Measurements from ENCODE around the gene MFAP5. TPM values are rescaled to one million over a fixed set of nuclear protein-coding genes. Genes with fewer than 3 reads are reported as not detected.

The MFAP5 gene
- total RNA-seq, 2 experiments from 2014 or later: not detected

DNA sequence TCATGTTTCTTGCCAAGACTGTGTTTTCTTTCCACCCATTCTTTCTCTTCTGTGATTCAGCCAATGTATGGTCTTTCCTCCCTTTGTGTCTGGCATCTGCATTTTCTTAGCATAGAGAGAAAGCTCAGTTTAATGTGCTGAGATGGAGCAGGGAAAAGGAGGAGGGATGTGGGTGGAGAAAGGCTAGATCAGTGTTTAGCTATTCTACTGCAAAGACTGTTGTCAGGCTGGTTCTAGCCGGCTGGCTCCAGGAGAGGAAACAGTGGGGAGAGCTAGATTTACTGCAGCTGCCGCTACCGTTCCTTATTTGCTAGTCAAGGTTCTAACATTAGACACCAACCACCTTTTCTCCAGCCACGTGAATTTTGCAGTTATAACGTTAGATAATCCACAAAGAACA is 29.9 kb upstream of the MFAP5 start:
- H3K27me3 Mint-ChIP-seq (ENCODE audit: low read depth): no peaks in the 10 kb centered on the region
- H3K36me3 Mint-ChIP-seq (ENCODE audit: low read depth): no peaks in the 10 kb centered on the region
- intact Hi-C loops (cut with micrococcal nuclease): no loop called here
- no peak overlapping the region for H3K27ac Mint-ChIP-seq
- CTCF ChIA-PET: interaction anchor here (1.0 to 1.1 kb wide), 3 partner anchors 11 to 346 kb away, joined by 3 to 5 read pairs (median 3); no protein-coding TSS in a partner anchor
- DNase-seq: peak; percentile 30
- no peak overlapping the region for H3K4me3 Mint-ChIP-seq
- H3K4me1 Mint-ChIP-seq (ENCODE audit: low read depth): peaks cover 12% of the 10 kb centered on the region
- no peaks in the 10 kb centered on the region for H3K9me3 Mint-ChIP-seq

DNA sequence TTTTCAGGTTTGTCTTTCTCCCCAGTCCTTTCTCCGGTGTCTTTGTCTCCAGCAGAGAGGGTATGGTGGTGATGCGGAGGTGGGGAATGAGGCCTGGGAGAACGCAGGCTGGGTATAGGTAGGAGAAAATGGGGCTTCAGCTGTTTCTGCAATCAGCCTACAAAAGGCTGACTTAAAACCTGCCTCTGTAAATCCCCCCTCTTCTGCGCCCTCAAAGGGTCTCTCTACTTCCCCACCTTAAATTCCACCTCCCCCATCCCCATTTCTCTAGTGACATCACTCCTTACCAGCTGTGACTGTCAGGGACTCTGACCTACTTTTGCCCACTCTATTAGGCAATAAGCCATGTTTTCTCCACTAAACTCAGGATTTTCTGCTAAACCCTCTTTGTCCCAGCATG is 27.1 kb upstream of the MFAP5 start:
- Mint-ChIP-seq H3K9me3 (no peaks in the 10 kb centered on the region), H3K27ac (no peak overlapping the region), H3K4me3 (no peak overlapping the region), H3K4me1 (ENCODE audit: low read depth) (peaks cover 9% of the 10 kb centered on the region), H3K27me3 (ENCODE audit: low read depth) (no peaks in the 10 kb centered on the region), H3K36me3 (ENCODE audit: low read depth) (no peaks in the 10 kb centered on the region)
- intact Hi-C loops (cut with micrococcal nuclease): no loop called here
- CTCF ChIA-PET: no interaction called here
- DNase-seq: no peak

DNA sequence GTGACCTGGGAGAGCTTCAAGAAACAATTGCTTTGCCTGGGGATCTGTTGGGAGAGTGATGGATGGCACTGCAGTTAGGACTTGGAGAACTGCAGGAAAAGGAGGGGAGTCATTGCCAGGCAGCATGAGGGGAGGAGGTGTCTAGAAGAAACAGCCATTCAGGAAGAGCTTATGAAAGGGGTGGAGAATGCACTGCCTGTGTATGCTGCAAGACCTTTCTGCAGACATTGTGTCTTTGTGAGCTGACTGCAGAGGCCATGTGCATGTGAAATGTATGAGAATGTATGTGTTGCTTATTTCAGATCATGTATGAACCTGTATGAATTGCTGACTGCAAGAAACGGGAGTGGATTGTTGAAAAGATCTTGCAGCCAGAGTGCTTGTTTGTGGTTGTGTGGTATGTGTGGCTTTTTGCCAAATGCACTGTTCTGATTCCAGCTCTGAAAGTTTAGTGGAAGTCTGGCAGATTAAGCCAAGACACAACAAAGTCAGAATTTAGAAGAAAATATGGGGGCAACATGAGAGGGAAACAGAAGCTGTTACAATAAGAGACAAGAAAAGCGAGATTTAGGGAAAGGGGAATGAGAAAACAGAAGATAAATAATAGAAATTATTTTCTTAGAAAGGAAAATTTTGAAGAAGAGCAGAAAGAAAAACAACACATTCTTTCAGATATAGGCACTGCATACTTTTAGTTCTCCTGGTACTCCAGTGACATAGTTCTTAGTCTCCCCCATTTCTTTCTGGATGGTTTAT is 25.4 kb upstream of the MFAP5 start:
- Mint-ChIP-seq H3K27ac (no peak overlapping the region), H3K9me3 (no peaks in the 10 kb centered on the region), H3K4me3 (no peak overlapping the region), H3K4me1 (ENCODE audit: low read depth) (peaks cover 6% of the 10 kb centered on the region), H3K36me3 (ENCODE audit: low read depth) (no peaks in the 10 kb centered on the region), H3K27me3 (ENCODE audit: low read depth) (no peaks in the 10 kb centered on the region)
- intact Hi-C loops (cut with micrococcal nuclease): no loop called here
- CTCF ChIA-PET: interaction anchor here (0.6 to 1.5 kb wide), 2 partner anchors 14 to 362 kb away, joined by 4 to 7 read pairs; no protein-coding TSS in a partner anchor
- DNase-seq: no peak

DNA sequence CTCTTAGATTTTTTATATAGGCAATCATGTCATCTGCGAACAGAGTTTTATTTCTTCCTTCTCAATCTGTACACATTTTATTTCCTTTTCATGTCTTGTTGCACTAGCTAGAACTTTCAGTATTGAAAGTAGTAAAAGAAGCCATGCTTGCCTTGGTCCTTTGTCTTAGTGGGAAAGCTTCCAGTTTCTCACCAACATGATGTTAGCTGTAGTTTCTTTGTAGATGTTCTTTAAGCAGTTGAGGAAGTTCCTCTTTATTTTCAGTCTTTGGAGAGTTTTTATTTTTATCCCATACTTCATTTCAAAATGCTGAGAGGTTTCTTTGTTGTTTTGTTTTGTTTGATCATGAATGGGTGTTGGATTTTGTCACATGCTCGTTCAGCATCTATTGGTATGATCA is 22.4 kb upstream of the MFAP5 start:
- intact Hi-C loops (cut with micrococcal nuclease): no loop called here
- Mint-ChIP-seq H3K4me1 (ENCODE audit: low read depth) (peaks cover 4% of the 10 kb centered on the region), H3K36me3 (ENCODE audit: low read depth) (no peaks in the 10 kb centered on the region), H3K27me3 (ENCODE audit: low read depth) (no peaks in the 10 kb centered on the region), H3K4me3 (no peak overlapping the region), H3K27ac (no peak overlapping the region), H3K9me3 (no peaks in the 10 kb centered on the region)
- CTCF ChIA-PET: interaction anchor here (0.6 to 3.0 kb wide), 8 partner anchors 28 to 365 kb away, joined by 3 to 15 read pairs (median 4); no protein-coding TSS in a partner anchor
- DNase-seq: no peak

DNA sequence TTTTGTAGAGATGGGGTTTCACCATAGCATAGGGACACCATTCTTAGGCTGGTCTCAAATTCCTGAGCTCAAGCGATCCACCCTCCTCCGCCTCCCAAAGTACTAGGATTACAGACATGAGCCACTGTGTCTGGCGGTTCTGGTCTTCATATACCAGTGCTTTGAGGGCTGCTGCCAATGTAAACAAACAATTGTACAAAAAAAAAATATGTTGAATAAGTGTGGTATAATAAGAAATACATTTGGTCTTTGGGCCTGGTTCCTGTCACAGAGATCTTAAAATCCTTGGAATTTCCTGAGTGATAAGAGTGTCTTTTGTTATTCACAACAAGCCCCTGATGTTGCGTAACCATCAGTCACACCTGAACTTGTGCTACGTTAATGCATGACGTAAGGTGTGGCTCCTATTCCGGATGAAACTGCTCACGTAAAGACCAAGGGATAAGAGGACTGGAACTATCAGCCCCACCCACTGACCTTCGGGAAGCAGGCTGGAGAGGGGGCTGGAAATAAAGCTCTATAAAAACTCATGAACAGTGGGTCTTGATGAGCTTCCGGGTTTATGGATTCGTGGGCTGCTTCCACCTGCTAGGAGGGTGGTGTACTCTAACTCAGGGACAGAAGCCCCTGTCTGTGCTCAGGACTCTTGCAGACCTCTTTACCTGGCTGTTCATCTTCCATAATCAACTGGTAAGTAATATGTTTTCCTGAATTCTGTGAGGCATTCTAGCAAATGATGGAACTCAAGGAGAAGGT is 18.7 kb upstream of the MFAP5 start:
- CTCF ChIA-PET: interaction anchor here (0.6 to 1.8 kb wide), 21 partner anchors 12 to 477 kb away, joined by 3 to 18 read pairs (median 3); partner anchors contain the start of gene M6PR
- no peak for DNase-seq
- H3K27me3 Mint-ChIP-seq (ENCODE audit: low read depth): no peaks in the 10 kb centered on the region
- no peaks in the 10 kb centered on the region for H3K36me3 Mint-ChIP-seq (ENCODE audit: low read depth)
- H3K4me3 Mint-ChIP-seq: no peak overlapping the region
- intact Hi-C loops (cut with micrococcal nuclease): no loop called here
- no peak overlapping the region for H3K27ac Mint-ChIP-seq
- H3K9me3 Mint-ChIP-seq: no peaks in the 10 kb centered on the region
- H3K4me1 Mint-ChIP-seq (ENCODE audit: low read depth): peaks cover 4% of the 10 kb centered on the region

DNA sequence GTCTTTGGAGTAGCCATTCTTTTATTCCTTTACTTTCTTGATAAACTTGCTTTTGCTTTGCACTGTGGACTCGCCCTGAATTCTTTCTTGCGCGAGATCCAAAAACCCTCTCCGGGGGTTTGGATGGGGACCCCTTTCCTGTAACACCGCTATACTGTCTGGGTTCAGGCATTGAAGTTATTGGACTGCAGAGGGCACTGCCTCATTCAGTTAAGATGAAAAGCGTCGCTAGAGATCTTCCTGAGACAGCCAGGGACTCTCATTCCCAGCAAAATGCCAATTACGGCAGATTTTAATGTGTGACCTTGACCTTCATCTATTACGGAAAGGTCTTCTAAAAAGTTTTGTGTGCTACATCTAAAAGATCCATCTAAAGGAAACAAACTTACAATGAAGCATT is 17.9 kb upstream of the MFAP5 start:
- Mint-ChIP-seq H3K4me1 (ENCODE audit: low read depth) (peaks cover 4% of the 10 kb centered on the region), H3K9me3 (no peaks in the 10 kb centered on the region), H3K4me3 (no peak overlapping the region), H3K36me3 (ENCODE audit: low read depth) (no peaks in the 10 kb centered on the region), H3K27me3 (ENCODE audit: low read depth) (no peaks in the 10 kb centered on the region), H3K27ac (no peak overlapping the region)
- DNase-seq: no peak
- CTCF ChIA-PET: interaction anchor here (0.8 to 1.8 kb wide), 5 partner anchors 136 to 369 kb away, joined by 3 to 18 read pairs (median 14); no protein-coding TSS in a partner anchor
- intact Hi-C loops (cut with micrococcal nuclease): no loop called here

DNA sequence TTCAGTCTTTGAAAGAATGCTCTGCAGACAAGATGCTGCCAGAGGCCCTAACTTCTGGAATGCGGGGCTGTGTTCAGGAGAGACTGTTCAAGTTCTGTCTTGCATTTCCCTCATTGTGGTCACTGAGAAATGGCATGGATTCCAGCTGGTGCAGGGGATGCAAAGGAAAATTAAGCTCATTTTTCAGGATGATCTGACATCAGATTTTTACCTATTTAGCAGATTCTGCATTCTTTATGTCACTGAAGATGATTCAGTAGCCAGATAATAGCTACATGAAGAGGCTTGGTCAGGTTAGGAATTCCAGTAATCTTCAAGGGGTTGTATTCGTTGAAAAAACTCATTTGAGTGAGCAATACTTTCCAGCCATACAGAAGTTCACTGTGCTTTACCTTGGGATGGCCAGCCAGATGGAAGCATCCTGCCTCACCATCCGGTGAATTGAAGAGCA is 16.1 kb upstream of the MFAP5 start:
- Mint-ChIP-seq H3K4me3 (no peak overlapping the region), H3K4me1 (ENCODE audit: low read depth) (peaks cover 6% of the 10 kb centered on the region), H3K27ac (no peak overlapping the region), H3K27me3 (ENCODE audit: low read depth) (no peaks in the 10 kb centered on the region), H3K9me3 (no peaks in the 10 kb centered on the region), H3K36me3 (ENCODE audit: low read depth) (no peaks in the 10 kb centered on the region)
- intact Hi-C loops (cut with micrococcal nuclease): no loop called here
- DNase-seq: no peak
- CTCF ChIA-PET: interaction anchor here (0.6 to 1.9 kb wide), 6 partner anchors 9 to 373 kb away, joined by 3 to 10 read pairs (median 3); no protein-coding TSS in a partner anchor

DNA sequence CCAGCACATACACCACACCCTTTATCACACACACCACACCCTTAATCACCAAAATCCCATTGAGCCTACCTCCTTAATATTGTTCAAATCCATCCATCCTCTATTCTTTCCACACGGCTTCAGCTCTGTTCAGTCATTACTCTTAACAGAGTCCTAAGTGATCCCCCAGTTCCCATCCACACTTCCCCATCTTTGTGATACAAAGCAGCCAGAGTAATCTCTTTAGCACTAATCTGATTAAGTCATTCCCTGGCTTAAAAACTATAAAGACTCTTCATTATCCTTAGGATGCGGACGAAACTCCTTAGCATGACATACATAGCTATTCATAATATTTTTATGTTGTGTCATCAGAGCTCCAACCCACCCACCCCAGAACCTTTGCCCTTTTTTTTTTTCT is 14.7 kb upstream of the MFAP5 start:
- H3K9me3 Mint-ChIP-seq: no peaks in the 10 kb centered on the region
- peaks cover 6% of the 10 kb centered on the region for H3K4me1 Mint-ChIP-seq (ENCODE audit: low read depth)
- DNase-seq: no peak
- no peak overlapping the region for H3K27ac Mint-ChIP-seq
- CTCF ChIA-PET: interaction anchor here (0.7 to 2.6 kb wide), 5 partner anchors 21 to 372 kb away, joined by 3 to 9 read pairs (median 4); no protein-coding TSS in a partner anchor
- no peak overlapping the region for H3K4me3 Mint-ChIP-seq
- intact Hi-C loops (cut with micrococcal nuclease): no loop called here
- H3K27me3 Mint-ChIP-seq (ENCODE audit: low read depth): no peaks in the 10 kb centered on the region
- no peaks in the 10 kb centered on the region for H3K36me3 Mint-ChIP-seq (ENCODE audit: low read depth)

DNA sequence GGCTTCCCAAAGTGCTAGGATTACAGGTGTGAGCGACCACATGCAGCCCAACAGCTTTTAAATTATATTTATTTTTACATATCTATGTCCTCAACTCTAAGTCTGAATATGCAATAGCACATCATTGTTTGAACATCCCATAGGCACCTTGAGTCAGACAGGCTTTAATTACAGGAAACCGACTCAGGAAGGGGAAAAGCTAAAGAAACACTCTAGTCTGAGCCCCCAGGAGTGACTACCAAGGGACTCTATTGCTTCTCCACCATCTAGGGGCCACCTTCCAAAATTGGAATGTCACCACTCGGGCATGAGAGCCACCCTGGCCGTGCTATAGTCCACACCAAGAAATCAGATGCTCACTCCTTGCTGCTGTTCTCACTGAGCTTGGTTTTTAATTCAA is 14.0 kb upstream of the MFAP5 start:
- DNase-seq: no peak
- Mint-ChIP-seq H3K4me1 (ENCODE audit: low read depth) (peaks cover 3% of the 10 kb centered on the region), H3K4me3 (no peak overlapping the region), H3K27me3 (ENCODE audit: low read depth) (no peaks in the 10 kb centered on the region), H3K27ac (no peak overlapping the region), H3K9me3 (no peaks in the 10 kb centered on the region), H3K36me3 (ENCODE audit: low read depth) (no peaks in the 10 kb centered on the region)
- CTCF ChIA-PET: interaction anchor here (0.8 to 2.6 kb wide), 5 partner anchors 68 to 372 kb away, joined by 3 to 9 read pairs (median 4); no protein-coding TSS in a partner anchor
- intact Hi-C loops (cut with micrococcal nuclease): no loop called here

DNA sequence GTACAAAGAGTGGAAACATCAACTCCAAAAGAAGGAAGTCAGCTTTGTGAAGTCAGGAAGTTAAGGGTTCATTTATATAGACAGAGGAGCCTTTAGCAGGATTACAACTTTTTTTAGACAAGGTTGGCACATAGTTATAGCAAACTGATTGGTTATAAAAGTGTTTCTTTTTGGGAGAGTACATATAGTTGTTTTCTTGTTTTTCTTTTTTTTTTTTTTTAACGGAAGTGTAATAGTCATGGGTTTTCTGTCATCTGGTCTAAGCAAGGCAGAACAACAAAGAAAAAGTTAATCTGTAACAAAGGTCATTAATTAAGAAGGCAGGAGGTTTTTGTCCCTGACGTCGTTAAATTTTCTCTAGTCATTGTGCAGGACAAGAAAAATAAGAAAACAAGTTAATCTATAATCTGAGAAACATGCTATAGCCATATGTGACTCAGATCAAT is 13.0 kb upstream of the MFAP5 start:
- CTCF ChIA-PET: interaction anchor here (0.5 to 2.6 kb wide), 3 partner anchors 185 to 1631 kb away, joined by 3 to 7 read pairs (median 4); no protein-coding TSS in a partner anchor
- no peak for DNase-seq
- peaks cover 3% of the 10 kb centered on the region for H3K4me1 Mint-ChIP-seq (ENCODE audit: low read depth)
- H3K36me3 Mint-ChIP-seq (ENCODE audit: low read depth): no peaks in the 10 kb centered on the region
- H3K4me3 Mint-ChIP-seq: no peak overlapping the region
- intact Hi-C loops (cut with micrococcal nuclease): no loop called here
- H3K9me3 Mint-ChIP-seq: no peaks in the 10 kb centered on the region
- H3K27me3 Mint-ChIP-seq (ENCODE audit: low read depth): no peaks in the 10 kb centered on the region
- H3K27ac Mint-ChIP-seq: no peak overlapping the region

DNA sequence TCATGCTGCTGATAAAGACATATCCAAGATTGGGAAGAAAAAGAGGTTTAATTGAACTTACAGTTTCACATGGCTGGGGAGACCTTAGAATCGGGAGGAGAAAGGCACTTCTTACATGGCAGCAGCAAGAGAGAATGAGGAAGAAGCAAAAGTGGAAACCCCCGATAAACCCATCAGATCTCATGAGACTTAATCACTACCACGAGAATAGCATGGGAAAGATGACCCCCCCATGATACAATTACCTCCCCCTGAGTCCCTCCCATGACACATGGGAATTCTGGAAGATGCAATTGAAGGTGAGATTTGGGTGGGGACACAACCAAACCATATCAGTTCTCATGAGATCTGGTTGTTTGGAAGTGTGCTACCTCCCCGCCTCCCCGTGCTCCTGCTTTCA is 9.8 kb upstream of the MFAP5 start:
- Mint-ChIP-seq H3K9me3 (no peaks in the 10 kb centered on the region), H3K36me3 (ENCODE audit: low read depth) (no peaks in the 10 kb centered on the region), H3K4me3 (no peak overlapping the region), H3K4me1 (ENCODE audit: low read depth) (peaks cover 3% of the 10 kb centered on the region), H3K27ac (no peak overlapping the region), H3K27me3 (ENCODE audit: low read depth) (no peaks in the 10 kb centered on the region)
- intact Hi-C loops (cut with micrococcal nuclease): no loop called here
- DNase-seq: no peak
- CTCF ChIA-PET: no interaction called here

DNA sequence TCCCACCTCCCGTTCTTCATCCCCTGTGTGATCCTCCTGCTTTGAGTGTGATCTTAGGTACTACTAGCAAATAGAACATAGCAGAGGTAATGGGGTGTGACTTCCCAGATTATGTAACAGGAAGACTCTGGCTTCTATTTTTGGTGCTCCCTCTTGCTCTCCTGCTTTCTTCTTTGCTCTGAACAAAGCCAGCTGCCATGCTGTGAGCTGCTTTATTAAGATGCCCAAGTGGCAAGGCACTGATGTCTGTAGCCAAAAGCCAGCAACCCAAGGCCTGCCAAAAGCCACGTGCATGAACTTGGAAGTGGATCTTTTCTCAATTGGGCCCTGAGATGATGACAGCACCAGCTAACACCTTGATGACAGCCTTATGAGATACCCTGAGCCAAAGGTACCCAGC is 5.8 kb upstream of the MFAP5 start:
- H3K9me3 Mint-ChIP-seq: no peaks in the 10 kb centered on the region

More for the DNA sequence above, 5.8 kb upstream of the MFAP5 start:
- Mint-ChIP-seq H3K36me3 (ENCODE audit: low read depth) (no peaks in the 10 kb centered on the region), H3K27me3 (ENCODE audit: low read depth) (peaks cover 5% of the 10 kb centered on the region), H3K27ac (no peak overlapping the region), H3K4me3 (no peak overlapping the region), H3K4me1 (ENCODE audit: low read depth) (no peaks in the 10 kb centered on the region)
- DNase-seq: no peak
- CTCF ChIA-PET: interaction anchor here (0.9 to 1.1 kb wide), 3 partner anchors 11 to 192 kb away, joined by 3 to 6 read pairs (median 4); no protein-coding TSS in a partner anchor
- intact Hi-C loops (cut with micrococcal nuclease): no loop called here
